ENCODE measurements around the gene GATAD2A.

Gene GATAD2A

GRCh38 chr19:19543640-19544039, 138.2 kb downstream of the GATAD2A start:
- DNase-seq (ENCODE audit: low spot score): no peak

GRCh38 chr19:19544257-19544953, 138.9 kb downstream of the GATAD2A start:
- no peak for DNase-seq (ENCODE audit: low spot score)

- no peak for DNase-seq (ENCODE audit: low spot score)
Observed at GRCh38 chr19:19544954-19545591, 139.6 kb downstream of the GATAD2A start.

GRCh38 chr19:19545707-19546106, 140.2 kb downstream of the GATAD2A start:
- no peak for DNase-seq (ENCODE audit: low spot score)

GRCh38 chr19:19546751-19547162, 141.3 kb downstream of the GATAD2A start:
- DNase-seq (ENCODE audit: low spot score): no peak

GRCh38 chr19:19547674-19548336, 142.3 kb downstream of the GATAD2A start:
- no peak for DNase-seq (ENCODE audit: low spot score)

GRCh38 chr19:19548915-19549759, 143.7 kb downstream of the GATAD2A start:
- DNase-seq (ENCODE audit: low spot score): no peak

- DNase-seq (ENCODE audit: low spot score): no peak
Observed at GRCh38 chr19:19549804-19550464, 144.5 kb downstream of the GATAD2A start.

GRCh38 chr19:19550485-19550929, 145.0 kb downstream of the GATAD2A start:
- no peak for DNase-seq (ENCODE audit: low spot score)

- no peak for DNase-seq (ENCODE audit: low spot score)
Observed at GRCh38 chr19:19550972-19551852, 145.7 kb downstream of the GATAD2A start.

GRCh38 chr19:19551853-19552192, 146.3 kb downstream of the GATAD2A start:
- no peak for DNase-seq (ENCODE audit: low spot score)

GRCh38 chr19:19552798-19553197, 147.3 kb downstream of the GATAD2A start:
- DNase-seq (ENCODE audit: low spot score): no peak

- no peak for DNase-seq (ENCODE audit: low spot score)
Observed at GRCh38 chr19:19553670-19554069, 148.2 kb downstream of the GATAD2A start.

- no peak for DNase-seq (ENCODE audit: low spot score)
Observed at GRCh38 chr19:19554074-19555023, 148.9 kb downstream of the GATAD2A start.

- no peak for DNase-seq (ENCODE audit: low spot score)
Observed at GRCh38 chr19:19558055-19558454, 152.6 kb downstream of the GATAD2A start.

Measured in globus pallidus (tissue), 1 donor.